Neural crest cell (in vitro differentiated cells): ENCODE measurements around the gene LTBP1. TPM values are rescaled to one million over a fixed set of nuclear protein-coding genes. Genes with fewer than 3 reads are reported as not detected.

ENCODE experiments used
- DNase-seq: peaks from one replicate; pipeline ENCODE4 v3.0.0; 2021; ENCODE audit warnings: low read depth, mixed read lengths, low spot score
- H3K27ac Mint-ChIP-seq: one replicate; pipeline ENCODE4 v1.8.0; 2021; ENCODE audit warnings: mild to moderate bottlenecking, mixed read lengths; ENCODE audit not compliant: unreplicated experiment
- H3K27me3 Mint-ChIP-seq: 2 replicates; pipeline ENCODE4 v1.8.0; 2021; ENCODE audit warnings: low read depth, mild to moderate bottlenecking, mixed read lengths
- H3K36me3 Mint-ChIP-seq: 2 replicates; pipeline ENCODE4 v1.8.0; 2021; ENCODE audit warnings: low read depth, mild to moderate bottlenecking, mixed read lengths
- H3K4me1 Mint-ChIP-seq: 2 replicates; pipeline ENCODE4 v1.8.0; 2021; ENCODE audit warnings: mixed read lengths
- H3K4me3 Mint-ChIP-seq: one replicate; pipeline ENCODE4 v1.8.0; 2021; ENCODE audit warnings: mild to moderate bottlenecking, mixed read lengths
- H3K9me3 Mint-ChIP-seq: 2 replicates; pipeline ENCODE4 v1.8.0; 2021; ENCODE audit warnings: mixed read lengths
- total RNA-seq: library from RNA; stranded (reverse); gene quantifications from 2 replicates; pipeline ENCODE4 v1.2.1, GENCODE V29; 2021
- TF ChIP-seq, protein P1 (sequence below): fragments of 200-600 bp; sonication (generic); conservative IDR thresholded peaks from 2 replicates; pipeline ENCODE4 v1.5.0; 2021; ENCODE audit warnings: antibody characterized with exemption, mild to moderate bottlenecking

Gene LTBP1
- total RNA-seq, 1 donor from 2014 or later: 30.2 TPM

- no peak overlapping the region for H3K27ac Mint-ChIP-seq
Measured at GRCh38 chr2:33210626-33211025, 263.9 kb downstream of the LTBP1 start.

DNA sequence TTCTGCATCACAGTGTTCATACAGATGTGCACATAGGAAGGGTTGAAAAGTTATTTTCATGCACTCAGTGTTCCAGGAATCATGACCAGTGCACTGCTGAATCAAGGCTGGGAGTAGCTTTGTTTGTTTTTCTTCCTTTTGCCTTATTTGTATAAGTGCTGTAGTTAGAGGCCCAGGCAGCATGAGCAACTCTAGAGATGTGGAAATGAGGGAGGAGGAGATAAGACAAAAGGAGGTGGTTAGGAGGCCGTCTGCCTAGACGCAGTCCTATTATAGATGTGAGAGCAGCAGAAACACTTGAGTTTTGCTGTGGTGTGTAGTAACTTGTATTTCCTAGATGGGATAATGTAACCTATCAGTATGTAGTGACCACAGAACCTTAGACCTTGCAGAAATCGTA, 265.4 kb downstream of the LTBP1 start:
- Mint-ChIP-seq H3K36me3 (no peaks in the 10 kb centered on the region), H3K27me3 (no peaks in the 10 kb centered on the region), H3K4me3 (no peak overlapping the region), H3K9me3 (no peaks in the 10 kb centered on the region), H3K27ac (no peak overlapping the region), H3K4me1 (peaks cover 6% of the 10 kb centered on the region)
- DNase-seq: no peak
- TF ChIP-seq, protein P1, sequence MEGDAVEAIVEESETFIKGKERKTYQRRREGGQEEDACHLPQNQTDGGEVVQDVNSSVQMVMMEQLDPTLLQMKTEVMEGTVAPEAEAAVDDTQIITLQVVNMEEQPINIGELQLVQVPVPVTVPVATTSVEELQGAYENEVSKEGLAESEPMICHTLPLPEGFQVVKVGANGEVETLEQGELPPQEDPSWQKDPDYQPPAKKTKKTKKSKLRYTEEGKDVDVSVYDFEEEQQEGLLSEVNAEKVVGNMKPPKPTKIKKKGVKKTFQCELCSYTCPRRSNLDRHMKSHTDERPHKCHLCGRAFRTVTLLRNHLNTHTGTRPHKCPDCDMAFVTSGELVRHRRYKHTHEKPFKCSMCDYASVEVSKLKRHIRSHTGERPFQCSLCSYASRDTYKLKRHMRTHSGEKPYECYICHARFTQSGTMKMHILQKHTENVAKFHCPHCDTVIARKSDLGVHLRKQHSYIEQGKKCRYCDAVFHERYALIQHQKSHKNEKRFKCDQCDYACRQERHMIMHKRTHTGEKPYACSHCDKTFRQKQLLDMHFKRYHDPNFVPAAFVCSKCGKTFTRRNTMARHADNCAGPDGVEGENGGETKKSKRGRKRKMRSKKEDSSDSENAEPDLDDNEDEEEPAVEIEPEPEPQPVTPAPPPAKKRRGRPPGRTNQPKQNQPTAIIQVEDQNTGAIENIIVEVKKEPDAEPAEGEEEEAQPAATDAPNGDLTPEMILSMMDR: no peak

More at GRCh38 chr2:33210626-33211025, 263.9 kb downstream of the LTBP1 start:
- H3K9me3 Mint-ChIP-seq: no peaks in the 10 kb centered on the region
- H3K36me3 Mint-ChIP-seq: no peaks in the 10 kb centered on the region
- TF ChIP-seq, protein P1: no peak
- DNase-seq: no peak
- peaks cover 6% of the 10 kb centered on the region for H3K4me1 Mint-ChIP-seq
- H3K27me3 Mint-ChIP-seq: no peaks in the 10 kb centered on the region
- no peak overlapping the region for H3K4me3 Mint-ChIP-seq

DNA sequence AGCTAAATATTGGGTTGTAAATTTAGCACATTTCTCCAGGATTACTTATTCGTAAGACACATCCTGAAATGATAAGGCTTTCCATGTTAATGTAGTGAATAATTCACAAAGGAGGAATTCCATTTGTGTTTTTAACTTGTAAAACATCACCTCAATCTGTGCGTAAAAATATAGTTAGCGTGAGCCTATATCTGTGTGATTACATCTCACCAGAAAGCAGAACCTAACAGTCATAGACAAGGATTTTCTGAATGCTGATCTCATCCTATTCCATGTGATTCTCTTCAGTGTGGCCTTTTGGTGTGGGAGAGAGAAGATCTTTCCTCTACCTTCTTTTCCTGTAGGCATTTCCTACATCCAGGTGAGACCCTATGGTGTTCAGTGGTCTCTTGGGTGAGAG, 266.5 kb downstream of the LTBP1 start:
- H3K27ac Mint-ChIP-seq: no peak overlapping the region
- no peak overlapping the region for H3K4me3 Mint-ChIP-seq
- H3K36me3 Mint-ChIP-seq: no peaks in the 10 kb centered on the region
- no peak for DNase-seq
- H3K9me3 Mint-ChIP-seq: no peaks in the 10 kb centered on the region
- no peaks in the 10 kb centered on the region for H3K27me3 Mint-ChIP-seq
- TF ChIP-seq, protein P1: no peak
- H3K4me1 Mint-ChIP-seq: peaks cover 6% of the 10 kb centered on the region

GRCh38 chr2:33213648-33214047, 266.9 kb downstream of the LTBP1 start:
- DNase-seq: no peak
- Mint-ChIP-seq H3K4me1 (peaks cover 6% of the 10 kb centered on the region), H3K4me3 (no peak overlapping the region), H3K9me3 (no peaks in the 10 kb centered on the region), H3K27ac (no peak overlapping the region), H3K27me3 (no peaks in the 10 kb centered on the region), H3K36me3 (no peaks in the 10 kb centered on the region)
- TF ChIP-seq, protein P1: no peak

- H3K36me3 Mint-ChIP-seq: no peaks in the 10 kb centered on the region
- H3K27ac Mint-ChIP-seq: peak overlapping the region; percentile 74
- H3K4me3 Mint-ChIP-seq: no peak overlapping the region
- H3K4me1 Mint-ChIP-seq: peaks cover 6% of the 10 kb centered on the region
- TF ChIP-seq, protein P1: no peak
- H3K27me3 Mint-ChIP-seq: no peaks in the 10 kb centered on the region
- no peak for DNase-seq
- H3K9me3 Mint-ChIP-seq: no peaks in the 10 kb centered on the region
Measured at GRCh38 chr2:33214436-33214835, 267.7 kb downstream of the LTBP1 start.

GRCh38 chr2:33214857-33215256, 268.1 kb downstream of the LTBP1 start:
- no peaks in the 10 kb centered on the region for H3K36me3 Mint-ChIP-seq
- H3K4me1 Mint-ChIP-seq: peaks cover 11% of the 10 kb centered on the region
- DNase-seq: no peak
- H3K4me3 Mint-ChIP-seq: no peak overlapping the region
- TF ChIP-seq, protein P1: no peak
- H3K27ac Mint-ChIP-seq: no peak overlapping the region
- no peaks in the 10 kb centered on the region for H3K9me3 Mint-ChIP-seq
- no peaks in the 10 kb centered on the region for H3K27me3 Mint-ChIP-seq
